Middle frontal gyrus (tissue), 1 donor: ENCODE results near the gene OR2G6.
"Not testable (repeated sequence)": the region's sequence is repeated elsewhere in the genome, so short reads cannot be mapped to it uniquely, and the experiment has no call there.

Experiments
- DNase-seq: peaks from one replicate; pipeline ENCODE4 v3.0.0-alpha.2; 2015; ENCODE audit warnings: low spot score; ENCODE audit errors: extremely low spot score

Gene OR2G6

GRCh38 chr1:248507773-248508172 is at the start of gene OR2G6:
Gene OR2G6 (plus strand): TSS chr1:248508073. CDS start chr1:248521647, 13,574 bp downstream.
- DNase-seq, result not testable (repeated sequence)

GRCh38 chr1:248459117-248459516 is 48.8 kb upstream of the OR2G6 start:
- DNase-seq, result not testable (repeated sequence)

- no peak for DNase-seq
Measured at GRCh38 chr1:248471154-248471553, 36.7 kb upstream of the OR2G6 start.

GRCh38 chr1:248472111-248472510 is 35.8 kb upstream of the OR2G6 start:
- DNase-seq, result not testable (repeated sequence)

- not testable (repeated sequence) for DNase-seq
Measured at GRCh38 chr1:248473051-248473450, 34.8 kb upstream of the OR2G6 start, which contains the start of gene OR2T3. Gene OR2T3 (plus strand): TSS chr1:248473351. CDS start chr1:248473351, 0 bp downstream.

GRCh38 chr1:248475660-248476059 is 32.2 kb upstream of the OR2G6 start:
- not testable (repeated sequence) for DNase-seq

GRCh38 chr1:248481686-248482579 is 25.9 kb upstream of the OR2G6 start:
- DNase-seq, result not testable (repeated sequence)

GRCh38 chr1:248488289-248488688 is 19.6 kb upstream of the OR2G6 start, which contains the start of gene OR2T5:
Gene OR2T5 (plus strand): TSS chr1:248488589. CDS start chr1:248488589, 0 bp downstream.
- DNase-seq, result not testable (repeated sequence)

GRCh38 chr1:248496661-248497060 is 11.2 kb upstream of the OR2G6 start:
- not testable (repeated sequence) for DNase-seq

GRCh38 chr1:248500305-248501035 is 7.4 kb upstream of the OR2G6 start:
- DNase-seq, result not testable (repeated sequence)

- not testable (repeated sequence) for DNase-seq
Measured at GRCh38 chr1:248510217-248510616, 2.3 kb downstream of the OR2G6 start.

GRCh38 chr1:248521856-248522255 is 14.0 kb downstream of the OR2G6 start:
- no peak for DNase-seq

- not testable (repeated sequence) for DNase-seq
Measured at GRCh38 chr1:248537449-248537848, 29.6 kb downstream of the OR2G6 start.

- not testable (repeated sequence) for DNase-seq
Measured at GRCh38 chr1:248547383-248547782, 39.5 kb downstream of the OR2G6 start.

GRCh38 chr1:248551027-248551426 is 43.2 kb downstream of the OR2G6 start:
- not testable (repeated sequence) for DNase-seq

GRCh38 chr1:248562672-248563071 is 54.8 kb downstream of the OR2G6 start, which contains the start of gene OR2T29:
Gene OR2T29 (minus strand): TSS chr1:248562772. CDS start chr1:248559491, 3,281 bp downstream.
- DNase-seq, result not testable (repeated sequence)

- DNase-seq, result not testable (repeated sequence)
Measured at GRCh38 chr1:248565530-248566373, 57.9 kb downstream of the OR2G6 start.

- not testable (repeated sequence) for DNase-seq
Measured at GRCh38 chr1:248569049-248569448, 61.2 kb downstream of the OR2G6 start.

- DNase-seq, result not testable (repeated sequence)
Measured at GRCh38 chr1:248570811-248571210, 62.9 kb downstream of the OR2G6 start.

- DNase-seq, result not testable (repeated sequence)
Measured at GRCh38 chr1:248572049-248572448, 64.2 kb downstream of the OR2G6 start.

GRCh38 chr1:248573856-248574255 is 66.0 kb downstream of the OR2G6 start:
- not testable (repeated sequence) for DNase-seq
